ENCODE data around the gene GGA2.
A peak's percentile ranks its signal among the peaks of the same experiment; 100 is the strongest.
"Not testable (repeated sequence)": the region's sequence is repeated elsewhere in the genome, so short reads cannot be mapped to it uniquely, and the experiment has no call there.

Gene GGA2

DNA sequence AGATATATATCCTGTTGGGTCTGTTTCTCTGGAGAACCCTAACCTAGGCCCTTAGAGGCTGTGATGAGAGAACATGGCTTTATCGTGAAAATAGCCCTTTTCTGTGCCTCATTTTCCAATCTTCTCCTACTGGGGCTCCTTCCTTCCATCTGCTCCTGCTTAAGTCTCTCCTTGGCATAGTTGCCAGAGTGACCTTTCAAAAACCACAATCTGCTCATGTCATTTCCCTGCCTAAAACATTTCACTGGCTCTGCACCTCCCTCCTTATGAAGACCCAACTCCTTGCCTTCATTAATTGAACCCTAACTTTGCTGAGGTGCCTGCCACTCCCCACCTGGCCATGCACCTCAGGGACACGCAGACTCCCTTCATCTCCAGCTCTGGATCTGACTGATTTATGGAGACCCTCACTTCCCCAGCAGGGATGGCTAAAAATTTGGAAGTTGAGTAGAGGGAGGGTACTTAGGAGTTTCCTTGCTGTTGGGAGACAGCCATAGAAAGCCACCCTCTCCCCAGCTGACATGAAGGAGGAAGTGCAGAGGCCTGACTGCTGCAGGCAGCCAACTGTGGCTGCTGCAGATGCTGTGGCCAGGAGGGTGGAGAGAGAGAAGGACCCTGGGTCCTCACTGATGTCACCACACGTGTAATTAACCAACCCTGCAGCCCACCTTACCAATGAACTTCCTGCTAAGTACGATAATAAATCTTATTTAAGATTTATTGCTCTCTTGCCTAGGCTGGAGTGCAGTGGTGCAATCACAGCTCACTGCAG, 6.3 kb upstream of the GGA2 start:
- Mint-ChIP-seq H3K9me3 (no peaks in the 10 kb centered on the region), H3K36me3 (peaks cover 2% of the 10 kb centered on the region), H3K4me3 (peak overlapping the region; percentile 22), H3K27ac (peak overlapping the region; percentile 90), H3K4me1 (peaks cover 45% of the 10 kb centered on the region), H3K27me3 (no peaks in the 10 kb centered on the region)
- peak in 1 of 2 donors; percentile 57 for DNase-seq (ENCODE audit: low spot score in 2 of 2)
- ATAC-seq (ENCODE audit: low read depth), result peak; percentile 87

- ATAC-seq (ENCODE audit: low read depth) (no peak), DNase-seq (ENCODE audit: low spot score in 2 of 2) (no peak)
- no peaks in the 10 kb centered on the region for H3K9me3 Mint-ChIP-seq
- no peak overlapping the region for H3K27ac Mint-ChIP-seq
- H3K36me3 Mint-ChIP-seq, result peaks cover 2% of the 10 kb centered on the region
- H3K27me3 Mint-ChIP-seq, result no peaks in the 10 kb centered on the region
- no peak overlapping the region for H3K4me3 Mint-ChIP-seq
- H3K4me1 Mint-ChIP-seq, result peaks cover 41% of the 10 kb centered on the region
Measured at GRCh38 chr16:23515881-23516280, 5.6 kb upstream of the GGA2 start.

DNA sequence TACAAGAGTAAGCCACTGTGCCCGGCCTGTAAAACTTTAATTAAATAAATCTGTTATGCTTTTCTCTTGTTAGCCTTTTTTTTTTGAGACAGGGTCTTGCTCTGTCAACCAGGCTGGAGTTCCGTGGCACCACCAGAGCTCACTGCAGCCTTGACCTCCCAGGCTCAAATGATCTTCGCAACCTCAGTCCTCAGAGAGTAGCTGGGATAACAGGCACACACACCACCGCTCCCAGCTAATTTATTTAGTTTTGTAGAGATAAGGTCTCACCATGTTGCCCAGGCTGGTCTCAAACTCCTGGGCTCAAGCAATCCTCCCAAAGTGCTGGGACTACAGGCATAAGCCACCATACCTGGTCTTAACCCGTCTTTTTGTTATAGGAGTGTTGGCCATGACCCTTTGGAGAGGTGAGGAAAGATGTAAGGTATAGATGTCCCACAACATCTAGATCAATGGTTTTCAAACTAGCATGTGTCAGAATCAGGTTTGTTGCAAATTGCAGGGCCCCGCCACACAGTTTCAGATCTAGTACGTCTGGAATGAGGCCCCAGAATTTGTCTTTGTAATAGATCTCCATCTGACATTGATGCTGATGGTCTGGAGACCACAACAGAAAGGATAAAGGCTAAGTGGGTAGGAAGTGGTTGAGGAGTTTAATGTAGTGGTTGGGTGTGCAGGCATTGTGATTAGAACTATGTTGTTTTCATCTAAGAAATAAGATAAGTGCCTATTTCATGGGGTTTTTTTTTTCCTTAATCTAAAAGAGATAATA, 4.3 kb upstream of the GGA2 start:
- ATAC-seq (ENCODE audit: low read depth) (no peak), DNase-seq (ENCODE audit: low spot score in 2 of 2) (no peak)
- no peaks in the 10 kb centered on the region for H3K9me3 Mint-ChIP-seq
- H3K4me1 Mint-ChIP-seq, result peaks cover 45% of the 10 kb centered on the region
- no peak overlapping the region for H3K27ac Mint-ChIP-seq
- peaks cover 2% of the 10 kb centered on the region for H3K36me3 Mint-ChIP-seq
- no peak overlapping the region for H3K4me3 Mint-ChIP-seq
- H3K27me3 Mint-ChIP-seq, result no peaks in the 10 kb centered on the region

- Mint-ChIP-seq H3K9me3 (no peaks in the 10 kb centered on the region), H3K4me1 (peaks cover 39% of the 10 kb centered on the region), H3K4me3 (no peak overlapping the region), H3K27ac (no peak overlapping the region), H3K36me3 (peaks cover 14% of the 10 kb centered on the region), H3K27me3 (no peaks in the 10 kb centered on the region)
- ATAC-seq (ENCODE audit: low read depth) (no peak), DNase-seq (ENCODE audit: low spot score in 2 of 2) (no peak)
Measured at GRCh38 chr16:23512168-23512695, 1.9 kb upstream of the GGA2 start.

- H3K27me3 Mint-ChIP-seq, result no peaks in the 10 kb centered on the region
- H3K27ac Mint-ChIP-seq, result no peak overlapping the region
- H3K36me3 Mint-ChIP-seq, result peaks cover 14% of the 10 kb centered on the region
- no peaks in the 10 kb centered on the region for H3K9me3 Mint-ChIP-seq
- ATAC-seq (ENCODE audit: low read depth) (no peak), DNase-seq (ENCODE audit: low spot score in 2 of 2) (no peak)
- no peak overlapping the region for H3K4me3 Mint-ChIP-seq
- peaks cover 39% of the 10 kb centered on the region for H3K4me1 Mint-ChIP-seq
Measured at GRCh38 chr16:23511731-23512130, 1.4 kb upstream of the GGA2 start.

GRCh38 chr16:23510915-23511270, 599 bp upstream of the GGA2 start:
- H3K4me3 Mint-ChIP-seq, result peak overlapping the region; percentile 91
- not testable (repeated sequence) for DNase-seq (ENCODE audit: low spot score in 2 of 2); H3K27me3 Mint-ChIP-seq; H3K9me3 Mint-ChIP-seq; ATAC-seq (ENCODE audit: low read depth)
- peak overlapping the region; percentile 87 for H3K27ac Mint-ChIP-seq
- peaks cover 41% of the 10 kb centered on the region for H3K4me1 Mint-ChIP-seq
- H3K36me3 Mint-ChIP-seq, result peaks cover 16% of the 10 kb centered on the region

DNA sequence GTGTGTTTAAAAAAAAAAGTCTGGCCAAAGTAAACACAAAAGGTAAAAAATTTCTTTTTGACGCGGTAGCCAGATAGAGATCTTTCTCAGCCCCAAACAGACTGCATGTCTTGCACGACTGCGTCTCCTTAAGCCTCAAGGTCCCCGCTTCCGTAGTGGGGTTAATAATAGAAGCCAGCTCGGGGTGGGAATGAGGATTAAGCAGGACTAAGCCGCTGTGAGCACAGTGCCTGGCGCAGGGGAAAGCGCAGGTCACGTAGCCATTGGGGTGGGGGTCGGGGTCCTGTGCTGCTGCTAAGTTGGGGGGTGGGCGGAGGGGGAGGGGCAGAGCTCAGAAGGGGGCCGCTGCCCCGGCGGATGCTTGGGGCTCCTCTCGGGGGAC, 521 bp downstream of the GGA2 start:
- Mint-ChIP-seq H3K9me3 (no peaks in the 10 kb centered on the region), H3K27me3 (no peaks in the 10 kb centered on the region), H3K27ac (peak overlapping the region; percentile 87), H3K4me1 (peaks cover 45% of the 10 kb centered on the region), H3K4me3 (peak overlapping the region; percentile 91), H3K36me3 (peaks cover 15% of the 10 kb centered on the region)
- ATAC-seq (ENCODE audit: low read depth) (no peak), DNase-seq (ENCODE audit: low spot score in 2 of 2) (no peak)

- Mint-ChIP-seq H3K9me3 (no peaks in the 10 kb centered on the region), H3K27ac (peak overlapping the region; percentile 87), H3K36me3 (peaks cover 14% of the 10 kb centered on the region), H3K27me3 (no peaks in the 10 kb centered on the region), H3K4me3 (peak overlapping the region; percentile 91), H3K4me1 (peaks cover 47% of the 10 kb centered on the region)
- no peak for ATAC-seq (ENCODE audit: low read depth)
- DNase-seq (ENCODE audit: low spot score in 2 of 2), result no peak
Measured at GRCh38 chr16:23509441-23509754, 896 bp downstream of the GGA2 start.

- peak overlapping the region; percentile 91 for H3K4me3 Mint-ChIP-seq
Measured at GRCh38 chr16:23508589-23509440, 1.5 kb downstream of the GGA2 start.

GRCh38 chr16:23506606-23506994, 3.7 kb downstream of the GGA2 start:
- H3K27ac Mint-ChIP-seq, result peak overlapping the region; percentile 92
- DNase-seq (ENCODE audit: low spot score in 2 of 2) (peak; percentile 48), ATAC-seq (ENCODE audit: low read depth) (peak; percentile 48)
- no peaks in the 10 kb centered on the region for H3K9me3 Mint-ChIP-seq
- no peaks in the 10 kb centered on the region for H3K27me3 Mint-ChIP-seq
- H3K4me1 Mint-ChIP-seq, result peaks cover 51% of the 10 kb centered on the region
- peaks cover 14% of the 10 kb centered on the region for H3K36me3 Mint-ChIP-seq
- H3K4me3 Mint-ChIP-seq, result peak overlapping the region; percentile 91

More at GRCh38 chr16:23508589-23509440, 1.5 kb downstream of the GGA2 start:
- Mint-ChIP-seq H3K27me3 (no peaks in the 10 kb centered on the region), H3K4me1 (peaks cover 47% of the 10 kb centered on the region), H3K36me3 (peaks cover 14% of the 10 kb centered on the region), H3K9me3 (no peaks in the 10 kb centered on the region), H3K27ac (peak overlapping the region; percentile 87)
- DNase-seq (ENCODE audit: low spot score in 2 of 2) (no peak), ATAC-seq (ENCODE audit: low read depth) (no peak)

DNA sequence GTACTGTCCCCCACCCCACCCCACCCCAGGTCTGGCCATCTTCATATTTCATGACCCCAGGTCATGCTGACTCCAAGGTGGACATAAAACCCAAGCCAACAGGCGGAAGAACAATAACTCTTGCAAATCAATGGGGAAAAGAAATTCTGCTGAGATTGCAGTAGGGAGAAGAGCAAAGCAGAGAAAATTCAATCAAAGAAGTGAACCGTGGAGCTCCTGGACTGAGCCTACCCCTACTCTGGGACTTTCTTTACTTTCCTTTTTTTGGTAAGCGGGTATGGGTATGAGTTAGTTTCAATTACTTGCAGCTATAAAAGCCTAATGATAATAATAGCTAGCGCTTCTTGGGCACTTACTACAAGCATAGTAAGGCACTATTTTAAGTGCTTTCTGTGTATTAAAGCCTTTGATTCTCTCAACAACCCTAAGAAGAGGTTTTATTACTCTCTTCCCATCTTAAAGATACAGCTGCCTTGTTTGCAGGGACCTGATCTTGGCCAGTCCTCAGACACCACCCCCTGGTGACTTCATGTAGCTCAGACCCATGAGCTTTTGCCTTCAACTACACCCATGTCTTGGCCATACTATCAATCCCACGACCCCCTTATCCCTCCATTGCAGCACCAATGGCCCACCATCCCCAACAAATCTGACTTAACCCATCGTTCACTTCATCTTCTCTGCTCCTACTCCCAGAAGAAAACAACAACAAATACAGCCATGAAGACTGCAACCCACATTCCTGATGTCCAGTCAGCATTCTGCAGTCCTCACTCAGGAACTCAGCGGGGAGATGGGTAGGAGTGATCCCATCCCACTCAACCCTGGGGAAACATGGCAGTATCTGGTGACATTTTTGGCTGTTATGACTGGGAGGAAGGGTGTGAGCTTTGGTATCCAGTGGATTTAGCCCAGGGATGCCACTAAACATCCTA, 4.4 kb downstream of the GGA2 start:
- Mint-ChIP-seq H3K27me3 (no peaks in the 10 kb centered on the region), H3K4me3 (peak overlapping the region; percentile 91), H3K36me3 (peaks cover 14% of the 10 kb centered on the region), H3K4me1 (peaks cover 55% of the 10 kb centered on the region), H3K27ac (peak overlapping the region; percentile 92), H3K9me3 (no peaks in the 10 kb centered on the region)
- DNase-seq (ENCODE audit: low spot score in 2 of 2) (no peak), ATAC-seq (ENCODE audit: low read depth) (no peak)

DNA sequence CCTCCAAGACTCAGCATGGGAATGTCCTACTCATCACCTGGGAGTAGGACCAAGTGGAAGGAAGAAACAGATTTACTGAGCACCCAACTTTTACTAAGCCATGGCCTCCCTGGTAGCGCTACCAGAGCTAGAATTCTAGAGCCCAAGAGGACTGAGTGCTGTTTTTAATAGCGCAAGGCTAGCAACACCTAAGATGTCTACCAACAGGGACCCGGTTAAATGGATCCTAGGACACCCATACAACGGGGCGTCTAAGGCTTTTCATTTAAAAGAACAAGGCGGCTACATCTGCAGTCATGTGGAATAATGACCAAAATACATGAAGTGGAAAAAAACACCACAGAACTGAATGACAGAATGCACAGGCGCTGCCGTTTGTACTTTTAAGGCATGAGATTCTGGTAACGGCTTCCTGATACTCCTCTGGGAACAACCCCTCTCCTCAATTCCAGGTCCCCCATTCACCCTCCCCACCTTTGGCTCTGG, 5.1 kb downstream of the GGA2 start:
- Mint-ChIP-seq H3K9me3 (no peaks in the 10 kb centered on the region), H3K27ac (peak overlapping the region; percentile 92), H3K36me3 (peaks cover 16% of the 10 kb centered on the region), H3K4me1 (peaks cover 58% of the 10 kb centered on the region), H3K27me3 (no peaks in the 10 kb centered on the region), H3K4me3 (peak overlapping the region; percentile 91)
- ATAC-seq (ENCODE audit: low read depth) (peak; percentile 8), DNase-seq (ENCODE audit: low spot score in 2 of 2) (no peak)

All from memory B cell (primary cell).